ENCODE measurements around the gene RAB7B. TPM values are rescaled to one million over a fixed set of nuclear protein-coding genes. Genes with fewer than 3 reads are reported as not detected.

RAB7B gene
- total and polyA plus RNA-seq, 4 donors = 0.08 to 0.89 (median 0.20) TPM; not detected in 1

DNA sequence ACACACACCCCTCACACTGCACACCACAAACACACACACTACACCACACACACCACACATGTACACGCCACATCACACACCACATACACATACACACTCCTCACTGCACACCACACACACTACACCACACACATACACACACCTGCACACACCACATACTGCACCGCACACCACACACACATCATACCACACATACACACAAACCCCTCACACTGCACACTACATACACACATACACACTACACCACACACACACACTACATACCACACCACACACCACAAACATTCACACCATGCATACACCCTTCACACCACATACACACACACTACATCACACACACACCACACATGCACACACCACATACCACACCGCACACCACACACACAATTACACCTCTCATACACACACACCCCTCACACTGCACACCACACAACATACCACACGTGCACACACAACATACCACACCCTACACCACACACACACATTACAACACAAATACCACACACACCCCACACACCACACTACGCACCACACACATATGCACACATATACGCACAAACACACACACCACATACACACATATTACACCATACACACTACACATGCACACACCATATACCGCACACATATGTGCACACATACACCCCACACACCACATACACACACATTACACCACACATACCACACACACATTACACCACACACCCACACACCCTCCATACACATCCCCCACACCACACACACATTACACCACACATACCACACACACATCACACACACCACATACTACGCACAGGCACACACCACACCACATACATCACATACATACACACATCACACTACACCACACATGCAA, 29.6 kb downstream of the RAB7B start:
- H3K9ac ChIP-seq (ENCODE audit: low read depth in 1 of 2, low read length in 2 of 2) = no peak overlapping the region
- TF ChIP-seq RXRA (IDR thresholded peaks at IDR 0.05) (no peak), SP1 (IDR thresholded peaks at IDR 0.05) (no peak), HNF4A (conservative IDR thresholded peaks at IDR 0.05) (no peak), HNF4G (IDR thresholded peaks at IDR 0.05) (no peak), NR2F2 (IDR thresholded peaks at IDR 0.05) (no peak)
- TF ChIP-seq, protein P1, sequence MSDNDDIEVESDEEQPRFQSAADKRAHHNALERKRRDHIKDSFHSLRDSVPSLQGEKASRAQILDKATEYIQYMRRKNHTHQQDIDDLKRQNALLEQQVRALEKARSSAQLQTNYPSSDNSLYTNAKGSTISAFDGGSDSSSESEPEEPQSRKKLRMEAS (IDR thresholded peaks at IDR 0.05) = no peak
- TF ChIP-seq, protein P2, sequence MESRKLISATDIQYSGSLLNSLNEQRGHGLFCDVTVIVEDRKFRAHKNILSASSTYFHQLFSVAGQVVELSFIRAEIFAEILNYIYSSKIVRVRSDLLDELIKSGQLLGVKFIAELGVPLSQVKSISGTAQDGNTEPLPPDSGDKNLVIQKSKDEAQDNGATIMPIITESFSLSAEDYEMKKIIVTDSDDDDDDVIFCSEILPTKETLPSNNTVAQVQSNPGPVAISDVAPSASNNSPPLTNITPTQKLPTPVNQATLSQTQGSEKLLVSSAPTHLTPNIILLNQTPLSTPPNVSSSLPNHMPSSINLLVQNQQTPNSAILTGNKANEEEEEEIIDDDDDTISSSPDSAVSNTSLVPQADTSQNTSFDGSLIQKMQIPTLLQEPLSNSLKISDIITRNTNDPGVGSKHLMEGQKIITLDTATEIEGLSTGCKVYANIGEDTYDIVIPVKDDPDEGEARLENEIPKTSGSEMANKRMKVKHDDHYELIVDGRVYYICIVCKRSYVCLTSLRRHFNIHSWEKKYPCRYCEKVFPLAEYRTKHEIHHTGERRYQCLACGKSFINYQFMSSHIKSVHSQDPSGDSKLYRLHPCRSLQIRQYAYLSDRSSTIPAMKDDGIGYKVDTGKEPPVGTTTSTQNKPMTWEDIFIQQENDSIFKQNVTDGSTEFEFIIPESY (IDR thresholded peaks at IDR 0.05) = no peak
- no peak overlapping the region for H3K4me3 ChIP-seq (ENCODE audit: low read depth in 1 of 3, low read length in 3 of 3)
- 94% methylated on average over 8 of the region's 8 CpGs for WGBS
- H3K4me1 ChIP-seq (ENCODE audit: control insufficient read depth in 4 of 4, insufficient read depth in 4 of 4, low read length in 3 of 4) = no peaks in the 10 kb centered on the region
- DNase-seq (ENCODE audit: low spot score) = no peak
- H3K9me3 ChIP-seq (ENCODE audit: control insufficient read depth in 4 of 4, low read length in 3 of 4) = no peaks in the 10 kb centered on the region
- no peak overlapping the region for H3K27ac ChIP-seq (ENCODE audit: low read depth in 1 of 2, low read length in 2 of 2)
- no peaks in the 10 kb centered on the region for H3K36me3 ChIP-seq (ENCODE audit: control insufficient read depth in 4 of 4, insufficient read depth in 3 of 4, low read depth in 1 of 4, low read length in 3 of 4)
- no peaks in the 10 kb centered on the region for H3K27me3 ChIP-seq (ENCODE audit: control insufficient read depth in 4 of 4, insufficient read depth in 4 of 4, low read length in 3 of 4)

GRCh38 chr1:205972491-205973168, 30.6 kb downstream of the RAB7B start:
- Histone ChIP-seq H3K4me3 (ENCODE audit: low read depth in 1 of 3, low read length in 3 of 3) (no peak overlapping the region), H3K9me3 (ENCODE audit: control insufficient read depth in 4 of 4, low read length in 3 of 4) (no peaks in the 10 kb centered on the region), H3K27me3 (ENCODE audit: control insufficient read depth in 4 of 4, insufficient read depth in 4 of 4, low read length in 3 of 4) (no peaks in the 10 kb centered on the region), H3K36me3 (ENCODE audit: control insufficient read depth in 4 of 4, insufficient read depth in 3 of 4, low read depth in 1 of 4, low read length in 3 of 4) (no peaks in the 10 kb centered on the region), H3K4me1 (ENCODE audit: control insufficient read depth in 4 of 4, insufficient read depth in 4 of 4, low read length in 3 of 4) (no peaks in the 10 kb centered on the region), H3K27ac (ENCODE audit: low read depth in 1 of 2, low read length in 2 of 2) (no peak overlapping the region), H3K9ac (ENCODE audit: low read depth in 1 of 2, low read length in 2 of 2) (no peak overlapping the region)
- WGBS = 82% methylated on average over 11 of the region's 11 CpGs
- TF ChIP-seq, protein P3, sequence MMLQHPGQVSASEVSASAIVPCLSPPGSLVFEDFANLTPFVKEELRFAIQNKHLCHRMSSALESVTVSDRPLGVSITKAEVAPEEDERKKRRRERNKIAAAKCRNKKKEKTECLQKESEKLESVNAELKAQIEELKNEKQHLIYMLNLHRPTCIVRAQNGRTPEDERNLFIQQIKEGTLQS (IDR thresholded peaks at IDR 0.05) = no peak
- TF ChIP-seq, protein P4, sequence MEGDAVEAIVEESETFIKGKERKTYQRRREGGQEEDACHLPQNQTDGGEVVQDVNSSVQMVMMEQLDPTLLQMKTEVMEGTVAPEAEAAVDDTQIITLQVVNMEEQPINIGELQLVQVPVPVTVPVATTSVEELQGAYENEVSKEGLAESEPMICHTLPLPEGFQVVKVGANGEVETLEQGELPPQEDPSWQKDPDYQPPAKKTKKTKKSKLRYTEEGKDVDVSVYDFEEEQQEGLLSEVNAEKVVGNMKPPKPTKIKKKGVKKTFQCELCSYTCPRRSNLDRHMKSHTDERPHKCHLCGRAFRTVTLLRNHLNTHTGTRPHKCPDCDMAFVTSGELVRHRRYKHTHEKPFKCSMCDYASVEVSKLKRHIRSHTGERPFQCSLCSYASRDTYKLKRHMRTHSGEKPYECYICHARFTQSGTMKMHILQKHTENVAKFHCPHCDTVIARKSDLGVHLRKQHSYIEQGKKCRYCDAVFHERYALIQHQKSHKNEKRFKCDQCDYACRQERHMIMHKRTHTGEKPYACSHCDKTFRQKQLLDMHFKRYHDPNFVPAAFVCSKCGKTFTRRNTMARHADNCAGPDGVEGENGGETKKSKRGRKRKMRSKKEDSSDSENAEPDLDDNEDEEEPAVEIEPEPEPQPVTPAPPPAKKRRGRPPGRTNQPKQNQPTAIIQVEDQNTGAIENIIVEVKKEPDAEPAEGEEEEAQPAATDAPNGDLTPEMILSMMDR (IDR thresholded peaks at IDR 0.05; ENCODE audit: low read depth, low read length, missing input control) = no peak
- TF ChIP-seq YY1 (IDR thresholded peaks at IDR 0.05) (no peak), SP1 (IDR thresholded peaks at IDR 0.05) (no peak), RXRA (IDR thresholded peaks at IDR 0.05) (no peak), GABPA (IDR thresholded peaks at IDR 0.05 in 1 of 2, conservative IDR thresholded peaks at IDR 0.05 in 1 of 2) (no peak), TAF1 (conservative IDR thresholded peaks at IDR 0.05) (no peak), RAD21 (IDR thresholded peaks at IDR 0.05) (no peak), JUND (IDR thresholded peaks at IDR 0.05) (no peak), NR2F2 (IDR thresholded peaks at IDR 0.05) (no peak)
- TF ChIP-seq, protein P2 (IDR thresholded peaks at IDR 0.05) = no peak
- TF ChIP-seq, protein P1 (IDR thresholded peaks at IDR 0.05) = no peak
- TF ChIP-seq, protein P5, sequence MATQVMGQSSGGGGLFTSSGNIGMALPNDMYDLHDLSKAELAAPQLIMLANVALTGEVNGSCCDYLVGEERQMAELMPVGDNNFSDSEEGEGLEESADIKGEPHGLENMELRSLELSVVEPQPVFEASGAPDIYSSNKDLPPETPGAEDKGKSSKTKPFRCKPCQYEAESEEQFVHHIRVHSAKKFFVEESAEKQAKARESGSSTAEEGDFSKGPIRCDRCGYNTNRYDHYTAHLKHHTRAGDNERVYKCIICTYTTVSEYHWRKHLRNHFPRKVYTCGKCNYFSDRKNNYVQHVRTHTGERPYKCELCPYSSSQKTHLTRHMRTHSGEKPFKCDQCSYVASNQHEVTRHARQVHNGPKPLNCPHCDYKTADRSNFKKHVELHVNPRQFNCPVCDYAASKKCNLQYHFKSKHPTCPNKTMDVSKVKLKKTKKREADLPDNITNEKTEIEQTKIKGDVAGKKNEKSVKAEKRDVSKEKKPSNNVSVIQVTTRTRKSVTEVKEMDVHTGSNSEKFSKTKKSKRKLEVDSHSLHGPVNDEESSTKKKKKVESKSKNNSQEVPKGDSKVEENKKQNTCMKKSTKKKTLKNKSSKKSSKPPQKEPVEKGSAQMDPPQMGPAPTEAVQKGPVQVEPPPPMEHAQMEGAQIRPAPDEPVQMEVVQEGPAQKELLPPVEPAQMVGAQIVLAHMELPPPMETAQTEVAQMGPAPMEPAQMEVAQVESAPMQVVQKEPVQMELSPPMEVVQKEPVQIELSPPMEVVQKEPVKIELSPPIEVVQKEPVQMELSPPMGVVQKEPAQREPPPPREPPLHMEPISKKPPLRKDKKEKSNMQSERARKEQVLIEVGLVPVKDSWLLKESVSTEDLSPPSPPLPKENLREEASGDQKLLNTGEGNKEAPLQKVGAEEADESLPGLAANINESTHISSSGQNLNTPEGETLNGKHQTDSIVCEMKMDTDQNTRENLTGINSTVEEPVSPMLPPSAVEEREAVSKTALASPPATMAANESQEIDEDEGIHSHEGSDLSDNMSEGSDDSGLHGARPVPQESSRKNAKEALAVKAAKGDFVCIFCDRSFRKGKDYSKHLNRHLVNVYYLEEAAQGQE (IDR thresholded peaks at IDR 0.05) = no peak
- DNase-seq (ENCODE audit: low spot score) = no peak
